ENCODE measurements around the gene EPHB2.

EPHB2 gene

DNA sequence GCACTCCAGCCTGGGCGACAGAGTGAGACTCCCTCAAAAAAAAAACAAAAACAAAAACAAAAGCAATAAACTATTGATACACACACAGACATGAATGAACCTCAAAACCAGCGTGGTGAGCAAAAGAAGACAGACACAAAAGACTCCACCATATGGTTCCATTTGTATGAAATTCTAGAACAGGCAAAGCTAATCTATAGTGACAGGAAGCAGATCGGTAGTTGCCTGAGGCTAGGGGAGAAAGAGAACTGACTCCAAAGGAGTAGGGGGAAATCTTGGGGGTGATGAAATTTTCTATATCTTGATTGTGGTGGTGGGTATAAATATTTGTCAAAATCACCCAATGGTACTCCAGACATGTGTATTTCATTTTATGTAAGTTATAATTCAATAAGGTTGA is 241.2 kb downstream of the EPHB2 start:
- DNase-seq (ENCODE audit: low read depth in 2 of 2): no peak

DNA sequence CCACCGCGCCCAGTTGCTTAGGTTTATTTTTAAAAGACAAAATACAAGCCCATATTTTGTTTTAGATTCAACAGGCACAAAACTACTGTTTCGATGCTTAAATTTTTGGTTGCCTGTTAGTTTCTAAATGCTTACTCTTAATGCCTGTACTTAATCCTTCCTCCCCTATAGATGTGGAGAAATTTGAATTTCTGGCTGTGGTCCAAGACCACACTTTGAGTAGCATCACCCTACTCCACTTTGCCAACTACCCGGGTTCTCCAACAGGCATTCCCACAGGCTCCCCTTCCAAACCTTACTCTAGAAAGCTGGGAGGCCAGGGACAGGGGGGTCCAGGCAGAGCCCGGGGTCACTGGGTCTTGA is 242.0 kb downstream of the EPHB2 start:
- DNase-seq (ENCODE audit: low read depth in 2 of 2): no peak

DNA sequence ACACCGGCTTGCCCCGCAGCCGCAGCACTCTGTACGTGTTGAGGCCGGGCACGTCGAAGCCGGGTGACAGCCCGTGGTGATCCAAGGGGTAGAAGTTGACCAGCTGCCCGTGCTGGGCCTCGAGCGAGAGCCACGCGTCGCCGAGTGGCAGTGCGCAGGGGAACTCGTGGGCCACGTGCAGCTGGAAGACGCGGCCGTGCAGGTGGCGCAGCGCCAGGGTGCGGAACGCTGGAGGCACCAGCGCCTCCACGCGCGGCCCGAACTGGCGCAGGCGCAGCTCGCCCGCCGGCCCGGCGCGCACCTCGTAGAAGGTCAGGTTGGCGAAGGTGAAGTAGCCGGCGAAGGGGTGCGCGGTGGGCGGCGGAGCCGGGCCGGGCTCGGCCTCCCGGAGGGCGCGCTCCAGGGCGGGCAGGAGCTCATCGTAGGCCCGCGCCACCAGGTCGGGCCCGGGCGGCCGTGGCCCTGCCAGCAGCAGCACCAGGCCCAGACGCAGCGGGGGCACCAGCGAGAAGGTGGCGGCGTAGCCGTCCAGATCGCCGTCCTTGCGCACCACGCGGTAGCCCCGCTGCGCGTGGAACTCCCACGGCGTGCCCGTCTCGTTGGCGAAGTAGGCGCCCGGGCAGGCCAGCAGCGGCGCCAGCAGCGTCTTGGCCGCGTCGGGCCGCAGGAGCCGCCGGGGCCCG is 242.6 kb downstream of the EPHB2 start:
- no peak for DNase-seq (ENCODE audit: low read depth in 2 of 2)

DNA sequence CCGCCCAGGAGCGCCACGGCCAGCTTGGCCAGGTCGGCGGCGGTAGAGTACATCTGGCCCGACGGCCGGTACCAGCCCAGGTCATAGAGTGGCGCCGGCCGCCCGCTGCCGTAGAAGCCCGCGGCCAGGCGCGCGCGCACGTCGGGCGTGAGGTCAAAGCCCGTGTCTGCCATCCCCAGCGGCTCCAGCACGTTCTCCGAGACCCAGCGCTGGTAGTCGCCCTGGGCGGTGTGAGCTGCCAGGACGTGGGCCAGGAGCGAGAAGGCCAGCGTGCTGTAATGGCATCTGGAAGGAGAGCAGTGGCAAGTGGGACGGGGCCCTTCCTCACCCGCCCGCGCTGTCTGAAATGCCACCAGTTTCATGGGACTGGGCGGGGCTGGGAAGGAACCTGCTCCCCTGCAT is 243.1 kb downstream of the EPHB2 start:
- no peak for DNase-seq (ENCODE audit: low read depth in 2 of 2)

DNA sequence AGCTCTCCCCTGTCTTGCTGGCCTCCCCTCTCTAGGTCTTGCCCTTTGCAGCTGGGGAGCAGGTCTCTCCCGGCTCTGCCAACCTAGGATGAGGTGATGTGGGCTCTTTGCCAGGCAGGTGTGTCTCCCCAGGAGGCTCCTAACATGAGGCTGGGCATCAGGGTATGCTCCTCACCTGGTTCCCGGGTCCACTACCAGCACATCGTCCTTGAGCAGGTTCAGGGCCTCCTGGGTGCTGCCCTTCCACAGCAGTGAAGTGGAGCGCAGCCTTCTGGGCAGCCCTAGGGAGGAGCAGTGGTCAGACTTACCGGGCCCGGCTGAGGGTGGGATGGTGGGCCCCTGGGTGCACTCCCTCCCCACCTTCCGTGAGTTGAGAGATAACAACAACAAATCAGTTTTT is 244.5 kb downstream of the EPHB2 start:
- no peak for DNase-seq (ENCODE audit: low read depth in 2 of 2)

DNA sequence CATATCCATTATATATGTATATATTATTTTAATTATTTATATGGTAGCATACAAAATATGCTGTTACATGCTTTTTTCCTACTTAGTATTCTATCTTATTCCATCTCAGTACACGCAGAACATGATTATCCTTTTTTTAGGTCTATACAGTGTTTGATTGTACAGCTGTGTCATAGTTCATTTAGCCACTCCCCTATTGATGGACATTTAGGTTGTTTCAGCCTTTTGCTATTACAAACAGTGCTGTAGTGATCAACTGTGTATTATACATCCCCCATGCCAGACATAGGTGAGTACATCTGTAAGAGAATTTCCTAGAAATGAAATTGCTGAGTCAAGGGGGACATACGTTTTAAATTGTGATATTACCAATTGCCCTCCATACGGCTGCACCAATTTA is 246.4 kb downstream of the EPHB2 start:
- DNase-seq (ENCODE audit: low read depth in 2 of 2): no peak

DNA sequence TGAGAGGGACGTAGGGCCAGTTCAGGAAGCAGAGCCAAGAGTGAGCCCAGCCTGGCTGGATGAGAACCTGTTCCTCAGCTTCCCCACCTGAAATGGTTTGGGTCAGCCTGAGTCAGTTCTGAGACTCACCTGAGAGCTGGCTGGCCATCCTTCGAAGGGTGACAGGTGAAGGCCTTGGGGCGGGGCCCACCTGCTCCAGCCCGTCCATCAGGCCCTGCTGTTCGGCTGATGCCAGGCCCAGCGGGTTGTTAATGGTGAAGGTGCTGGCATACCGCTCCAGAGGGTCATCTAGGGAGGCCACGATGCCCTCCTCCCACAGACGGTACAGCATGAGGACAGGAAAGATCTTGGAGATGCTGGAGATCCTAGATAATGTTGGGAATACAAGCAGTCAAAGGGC is 247.9 kb downstream of the EPHB2 start:
- no peak for DNase-seq (ENCODE audit: low read depth in 2 of 2)

DNA sequence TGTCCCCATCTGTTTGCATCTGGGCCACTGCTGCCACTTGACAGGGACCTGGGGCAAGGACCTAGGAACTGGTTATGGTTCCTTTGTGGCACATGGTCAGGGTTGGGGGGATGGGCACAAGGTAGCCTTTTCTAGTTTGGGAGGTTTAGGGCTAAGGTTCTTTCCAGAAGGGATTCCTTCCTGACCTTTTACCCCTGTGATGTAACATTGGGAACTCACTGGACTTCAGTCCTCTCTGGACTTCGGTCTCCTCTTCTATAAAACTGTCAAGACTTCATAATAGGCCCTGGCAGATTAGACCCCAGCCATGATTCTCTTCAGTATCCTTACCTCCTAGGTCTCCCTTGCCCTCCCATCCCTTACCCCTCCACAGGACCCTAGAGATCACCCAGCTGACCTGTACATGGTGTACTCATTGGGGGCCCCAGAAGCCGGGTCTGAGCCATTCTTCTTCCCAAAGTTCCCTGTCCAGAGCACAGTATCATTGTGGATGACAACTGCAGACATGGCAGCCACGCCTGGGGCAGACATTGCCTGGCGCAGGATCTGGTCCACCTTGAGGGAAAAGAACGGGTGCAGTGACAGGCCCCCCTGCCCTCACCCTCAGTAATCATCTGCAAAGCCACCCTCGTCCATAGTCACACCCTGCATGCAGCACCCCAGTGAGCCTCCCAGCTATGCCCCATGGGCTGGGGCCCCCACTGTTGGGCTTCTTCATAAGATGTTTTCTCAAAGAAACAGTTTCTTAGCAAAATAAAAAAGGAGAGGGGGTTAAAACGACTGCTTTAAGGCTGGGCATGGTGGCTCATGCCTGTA is 249.1 kb downstream of the EPHB2 start:
- DNase-seq (ENCODE audit: low read depth in 2 of 2): no peak

DNA sequence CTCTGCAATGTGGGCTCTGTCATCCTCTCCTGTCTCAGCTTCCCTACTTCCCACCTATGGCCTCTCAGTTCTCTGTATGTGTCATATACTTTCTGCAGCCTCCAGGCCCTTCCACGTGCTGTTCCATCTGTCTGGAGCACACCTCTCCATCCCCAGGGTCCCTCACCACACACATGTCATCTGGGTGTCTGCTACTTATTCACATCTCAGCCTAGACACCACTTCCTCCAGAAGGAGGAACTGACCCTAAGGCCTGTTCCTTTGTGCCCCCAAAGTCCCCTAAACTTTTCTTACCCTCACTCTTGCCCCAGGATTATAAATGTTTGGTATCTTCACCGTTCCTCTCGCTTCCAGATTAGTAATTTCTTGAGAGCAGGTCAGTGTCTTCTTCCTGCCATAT is 251.9 kb downstream of the EPHB2 start:
- DNase-seq (ENCODE audit: low read depth in 2 of 2): no peak

DNA sequence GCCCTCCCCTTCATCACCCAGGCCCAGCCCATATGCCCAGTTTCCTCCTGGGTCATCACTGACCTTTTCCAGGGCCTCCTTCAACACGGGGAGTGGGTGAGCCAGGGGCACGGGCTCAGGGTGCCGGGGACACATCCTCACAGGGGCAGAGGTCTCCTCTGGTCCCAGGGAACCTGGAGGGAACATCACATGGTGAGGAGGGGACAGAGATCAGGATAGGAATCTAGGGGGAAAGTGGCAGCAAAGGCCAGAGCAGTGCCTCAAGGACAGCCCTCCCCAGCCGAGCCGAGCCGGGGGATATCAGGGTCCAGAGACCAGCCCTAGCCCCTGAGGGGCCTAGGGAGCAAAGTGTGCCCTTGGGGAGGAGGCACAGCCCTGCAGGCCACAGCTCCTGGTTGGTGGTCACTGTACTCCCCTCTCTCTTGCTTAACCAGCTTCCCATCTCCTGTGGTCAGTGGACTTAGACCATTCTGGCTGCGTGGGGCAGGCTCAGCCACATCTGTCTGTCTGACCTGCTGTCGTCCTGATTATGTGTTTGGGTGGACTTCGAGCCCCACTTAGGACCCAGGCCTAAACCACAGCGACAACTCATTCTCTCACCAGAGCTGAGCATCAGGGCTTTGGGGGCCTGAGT is 252.5 kb downstream of the EPHB2 start:
- no peak for DNase-seq (ENCODE audit: low read depth in 2 of 2)

DNA sequence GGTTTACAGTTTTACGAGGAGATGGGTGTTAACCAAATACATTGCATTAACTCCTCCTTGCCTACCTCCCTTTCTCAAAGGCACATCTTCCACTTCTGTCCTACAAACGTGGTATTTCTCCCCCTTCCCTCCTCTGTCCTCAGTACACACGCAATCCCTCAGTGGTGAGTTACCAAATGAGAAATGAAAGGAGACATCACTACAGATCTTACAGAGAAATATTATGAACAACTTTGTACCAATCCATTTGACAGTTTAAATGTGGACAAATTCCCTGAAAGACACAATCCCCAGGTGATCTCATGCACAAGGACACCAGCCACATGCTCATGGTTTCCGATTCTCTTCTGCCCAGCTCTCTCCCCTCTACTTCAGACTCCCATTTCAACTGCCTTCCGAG is 255.7 kb downstream of the EPHB2 start:
- DNase-seq (ENCODE audit: low read depth in 2 of 2): no peak

DNA sequence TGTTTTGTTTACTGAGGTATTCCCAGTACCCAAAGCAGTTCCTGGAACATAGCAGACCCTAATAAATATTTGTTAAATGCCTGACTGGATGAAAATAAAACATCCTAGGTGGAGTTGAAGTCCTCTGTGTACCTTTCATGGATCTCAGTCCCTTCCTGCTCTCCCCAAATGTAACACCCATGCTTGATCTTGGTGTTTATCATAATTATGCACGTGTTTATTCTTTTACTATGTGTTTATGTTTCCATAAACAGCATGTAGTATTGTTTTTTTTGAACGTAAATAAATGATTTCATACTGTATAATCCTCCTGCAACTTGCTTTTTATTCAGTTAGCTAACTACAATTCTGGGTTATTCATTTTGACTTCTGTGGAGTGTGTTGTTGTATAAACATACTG is 257.2 kb downstream of the EPHB2 start:
- DNase-seq (ENCODE audit: low read depth in 2 of 2): no peak

DNA sequence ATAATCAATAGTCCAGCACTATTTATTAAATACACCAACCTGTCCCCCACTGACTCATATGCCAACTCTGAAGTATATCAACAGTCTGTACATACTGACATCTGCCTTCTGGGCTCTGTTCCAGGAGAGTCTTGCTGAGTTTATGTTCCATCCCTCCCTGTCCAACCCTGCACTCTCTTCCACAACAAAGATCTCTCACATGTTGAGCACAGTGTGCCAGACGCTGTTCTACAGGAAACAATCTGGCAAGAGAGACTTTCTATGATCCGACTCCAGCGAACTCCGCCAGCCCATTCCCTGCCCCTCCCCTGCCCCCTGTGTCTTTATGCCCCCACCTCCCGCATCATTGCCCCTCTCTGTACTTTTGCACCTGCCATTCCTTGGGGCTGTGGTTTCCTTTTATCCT is 258.7 kb downstream of the EPHB2 start:
- no peak for DNase-seq (ENCODE audit: low read depth in 2 of 2)

DNA sequence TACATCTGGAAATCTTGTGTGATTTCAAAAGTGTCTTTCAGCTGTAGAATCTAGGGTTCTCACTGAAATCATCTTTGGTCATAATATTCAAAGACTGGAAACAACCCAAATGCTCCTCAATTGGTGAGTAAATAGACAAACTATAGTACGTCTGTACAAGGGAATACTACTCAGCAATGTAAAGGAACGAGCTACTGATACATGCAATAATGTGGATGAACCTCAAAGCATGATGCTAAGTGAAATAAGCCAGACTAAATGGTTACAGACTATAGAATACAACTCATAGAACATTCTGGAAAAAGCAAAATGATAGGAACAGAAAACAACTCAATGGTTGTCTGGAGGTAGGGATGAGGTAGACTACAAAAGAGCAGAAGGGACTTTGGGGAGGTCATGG is 259.5 kb downstream of the EPHB2 start:
- DNase-seq (ENCODE audit: low read depth in 2 of 2): no peak

Measured in stimulated activated CD4-positive, alpha-beta T cell treated with anti-CD3 and anti-CD28 coated beads, Interleukin-1b, Interleukin-23, amount 100 ng/mL, for 1 hour (primary cell).